NCI-H226 (cell line): ENCODE data around the gene OR52N1.

ENCODE experiments used
- DNase-seq: peaks from one replicate; pipeline ENCODE4 v3.0.0-alpha.2; 2015

OR52N1 gene

DNA sequence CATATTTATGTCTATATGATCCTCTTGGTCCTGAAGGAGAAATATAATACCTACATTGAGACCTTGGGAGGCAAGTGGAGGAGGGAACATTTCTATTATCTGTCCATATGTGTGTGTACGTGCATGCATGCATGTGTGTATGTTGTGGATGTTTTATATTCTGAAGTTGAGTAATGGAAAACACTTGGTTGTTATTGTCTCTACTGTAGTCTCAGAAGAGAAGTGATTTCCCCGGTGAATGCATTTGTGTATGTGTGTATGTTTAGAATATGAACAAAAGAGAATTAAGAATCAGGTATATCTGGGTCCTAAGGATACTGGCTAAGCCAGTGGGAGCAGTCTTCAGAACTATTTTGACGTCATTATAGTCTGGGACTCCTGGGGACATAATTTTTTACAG lies at the start of gene OR52N1:
Gene OR52N1 (minus strand): TSS at position 101 of the 400 bp plus-strand sequence. CDS start 2,449 bp downstream, outside the sequence.
- DNase-seq = no peak

DNA sequence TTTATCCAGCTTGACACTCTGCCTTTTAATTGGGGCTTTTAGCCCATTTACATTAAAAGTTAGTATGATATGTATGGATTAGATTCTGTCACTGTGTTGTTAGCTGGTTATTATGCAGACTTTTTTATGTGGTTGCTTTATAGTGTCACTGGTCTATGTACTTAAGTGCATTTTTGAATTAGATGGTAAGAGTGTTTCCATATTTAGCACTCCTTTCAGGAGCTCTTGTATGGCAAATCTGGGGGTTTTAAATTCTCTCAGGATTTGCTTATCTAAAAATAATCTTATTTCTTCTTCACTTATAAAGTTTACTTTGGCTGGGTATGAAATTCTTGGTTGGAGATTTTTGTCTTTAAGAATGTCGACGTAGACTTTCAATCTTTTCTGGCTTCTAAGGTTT lies 46.6 kb upstream of the OR52N1 start:
- no peak for DNase-seq

DNA sequence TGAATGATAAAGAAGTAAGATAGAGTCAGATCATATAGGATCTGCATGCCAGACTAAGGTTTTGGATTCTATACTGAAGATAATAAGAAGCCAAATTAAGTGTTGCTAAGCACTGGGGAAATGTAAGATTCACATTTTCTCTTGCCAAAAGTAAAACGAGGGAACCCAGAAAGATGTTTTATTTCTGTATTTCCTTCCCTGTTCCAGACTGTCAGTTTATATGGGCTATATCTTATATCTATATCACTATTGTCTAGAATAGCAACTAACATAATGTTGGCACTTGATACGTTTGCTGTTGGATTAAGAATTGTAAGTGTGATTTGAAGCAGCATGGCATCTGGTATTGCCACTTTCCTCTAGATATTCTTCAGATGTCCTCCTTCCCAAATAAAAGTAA lies 42.4 kb upstream of the OR52N1 start:
- no peak for DNase-seq

DNA sequence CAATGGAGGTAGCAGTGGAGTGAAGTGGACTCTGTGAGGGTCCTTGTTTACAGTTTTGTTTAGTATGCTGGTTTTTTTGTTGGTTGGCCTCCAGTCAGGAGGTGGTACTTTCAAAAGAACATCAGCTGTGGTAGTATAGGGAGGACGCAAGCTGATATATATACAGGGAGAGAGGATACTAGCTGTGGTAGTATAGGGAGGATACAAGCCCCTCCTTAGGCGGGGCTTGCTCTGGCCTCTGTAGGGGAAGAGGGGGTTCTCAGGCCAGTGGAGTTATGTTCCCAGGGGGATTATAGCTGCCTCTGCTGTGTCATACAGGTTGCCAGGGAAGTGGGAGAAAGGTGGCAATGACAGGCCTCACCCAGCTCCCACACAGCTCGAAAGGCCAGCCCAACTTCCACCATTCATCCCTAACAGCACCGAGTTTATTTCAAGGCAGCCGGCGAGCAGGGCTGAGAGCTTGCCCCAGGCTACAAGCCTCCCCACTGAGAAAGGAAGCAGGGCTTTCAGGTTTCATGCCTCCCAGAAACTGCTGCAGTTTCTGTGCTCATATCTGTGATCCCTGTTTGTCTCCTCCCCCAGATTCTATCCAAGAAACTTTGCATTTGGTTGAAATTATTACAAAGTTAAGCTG lies 40.2 kb upstream of the OR52N1 start:
- peak; percentile 60 for DNase-seq

DNA sequence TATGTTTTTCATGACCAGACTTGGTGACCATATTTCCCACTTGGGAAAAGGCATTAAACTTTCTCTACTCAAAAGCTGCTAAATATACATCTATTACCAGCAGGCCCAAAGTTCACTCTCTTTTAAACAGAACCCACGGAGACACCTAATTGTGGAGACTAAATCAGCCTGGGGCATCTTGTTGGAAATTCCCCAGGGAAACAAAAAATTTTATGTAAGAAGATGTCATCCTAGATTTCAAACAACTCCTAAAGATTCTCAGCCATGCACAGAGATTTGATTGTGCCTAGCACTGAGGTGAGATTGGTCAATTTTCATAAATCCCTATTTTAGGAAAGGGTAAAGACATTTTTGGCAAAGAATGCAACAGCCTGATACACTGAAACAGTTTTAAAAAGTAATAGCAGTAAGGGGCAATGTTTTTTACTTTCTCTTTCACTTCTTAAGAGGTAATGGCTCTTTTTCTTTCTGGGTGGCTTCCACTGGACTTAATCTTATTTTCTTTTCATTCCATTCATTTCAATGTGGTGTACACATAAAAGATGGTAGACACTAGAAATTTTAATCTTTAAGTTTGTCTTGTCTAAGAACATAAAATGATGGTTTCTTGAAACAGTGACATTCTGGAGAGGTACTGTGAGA lies 27.3 kb upstream of the OR52N1 start:
- DNase-seq = no peak

DNA sequence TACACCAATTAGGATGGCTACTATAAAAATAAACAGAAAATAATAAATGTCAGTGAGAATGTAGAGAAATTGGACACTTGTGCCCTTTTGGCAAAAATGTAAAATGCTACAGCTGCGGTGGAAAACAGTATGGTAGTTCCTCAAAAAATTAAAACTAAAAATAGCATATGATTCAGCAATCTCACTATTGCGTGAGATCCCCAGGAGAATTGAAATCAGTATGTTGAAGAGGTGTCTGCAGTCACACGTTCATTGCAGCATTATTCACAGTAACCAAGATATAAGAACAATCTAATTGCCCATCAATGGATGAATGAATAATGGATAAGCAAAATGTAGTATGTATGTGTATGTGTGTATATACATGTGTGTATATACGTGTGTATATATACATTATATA lies 24.5 kb upstream of the OR52N1 start:
- DNase-seq = no peak

DNA sequence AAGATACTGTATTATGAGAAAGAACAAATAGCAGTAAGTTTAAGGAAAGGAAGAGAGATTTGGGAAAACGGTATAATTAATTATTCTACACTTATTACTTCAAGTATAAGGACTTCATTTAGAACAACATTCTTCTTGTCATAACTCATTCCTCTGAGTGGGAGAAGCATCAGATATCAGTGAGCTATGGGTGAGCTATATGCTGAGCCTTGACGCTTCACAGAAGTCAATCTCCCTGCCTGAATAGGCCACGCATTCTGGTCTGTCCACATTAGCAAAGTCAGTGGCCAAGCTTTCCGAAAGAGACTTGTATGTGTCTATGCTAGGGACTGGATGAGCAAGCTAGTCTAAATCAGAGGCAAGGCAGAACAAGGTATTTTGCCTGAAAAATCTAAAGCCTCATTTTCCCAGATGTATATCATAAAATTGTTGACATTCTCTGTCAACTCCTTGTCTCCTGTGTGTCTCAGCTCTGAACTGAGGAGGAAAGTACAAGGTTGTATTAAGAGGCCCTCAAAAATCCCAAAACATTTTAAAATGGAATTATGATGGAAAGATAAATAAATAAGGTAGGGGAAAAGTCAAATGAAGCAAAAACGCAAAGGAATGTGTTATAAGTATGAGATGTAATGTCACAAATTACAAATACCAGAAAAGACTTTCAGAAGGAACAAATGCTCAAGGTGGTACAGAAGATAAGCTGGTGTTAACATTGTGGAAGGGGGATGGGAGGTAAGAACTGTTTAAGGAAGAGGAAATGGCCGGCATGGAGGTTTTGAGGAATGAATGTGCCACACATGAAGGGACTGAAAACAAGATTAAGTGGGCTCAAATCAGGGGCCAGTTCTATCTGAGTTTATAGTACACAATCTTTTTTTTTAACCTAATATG lies 19.1 kb upstream of the OR52N1 start:
- no peak for DNase-seq

DNA sequence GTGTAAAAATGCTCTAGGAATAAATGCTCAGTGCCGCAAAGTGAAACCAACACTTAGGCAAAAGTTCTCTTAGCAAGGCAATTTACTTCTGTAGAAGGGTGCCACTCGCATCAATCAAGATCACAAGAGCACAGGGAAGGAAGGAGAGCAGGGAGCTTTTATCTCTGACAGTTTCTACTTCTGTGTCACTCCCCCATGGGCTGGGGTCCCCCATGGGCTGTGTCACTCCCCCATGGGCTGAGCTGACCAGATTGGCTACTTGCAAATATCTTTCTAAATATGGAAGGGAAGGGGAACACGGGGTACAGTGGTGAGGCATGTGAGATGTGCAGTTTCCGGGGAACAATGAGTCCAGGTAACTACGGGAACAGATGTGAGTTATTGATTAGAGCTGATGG lies 18.1 kb upstream of the OR52N1 start:
- DNase-seq = no peak

DNA sequence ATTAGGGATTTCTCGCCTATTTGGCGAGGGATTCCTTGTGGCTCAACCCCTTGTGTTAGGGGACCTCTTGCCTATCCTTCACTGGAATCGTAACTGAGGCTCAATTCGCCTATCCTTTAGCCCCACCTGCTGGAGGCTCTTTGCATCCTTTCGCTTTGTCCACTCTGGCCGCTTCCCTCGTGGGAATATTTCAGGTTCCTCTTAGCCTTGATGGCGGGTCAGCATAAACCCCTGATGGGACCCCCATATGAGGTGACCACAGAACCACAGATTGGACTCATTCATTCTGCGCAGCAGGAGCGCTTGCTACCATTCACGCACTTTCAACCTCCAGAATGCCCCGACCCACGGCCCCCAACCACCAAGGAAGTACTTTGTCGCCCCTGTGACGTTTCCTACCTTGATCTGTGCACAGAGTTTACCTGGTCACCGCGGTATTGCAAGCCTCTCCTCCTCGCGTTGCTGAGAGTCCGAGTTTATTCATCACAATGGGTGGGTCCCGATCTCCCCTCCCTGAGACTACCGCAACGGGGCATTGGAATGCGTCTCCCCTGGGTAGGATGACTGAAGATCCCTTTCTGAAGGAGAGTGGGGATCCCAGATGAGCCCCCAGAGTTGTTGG lies 17.5 kb upstream of the OR52N1 start, which contains the start of gene OR52N2:
Gene OR52N2 (plus strand): TSS at position 425 of the 622 bp plus-strand sequence. CDS start 11,412 bp downstream, outside the sequence.
- DNase-seq = peak; percentile 47

DNA sequence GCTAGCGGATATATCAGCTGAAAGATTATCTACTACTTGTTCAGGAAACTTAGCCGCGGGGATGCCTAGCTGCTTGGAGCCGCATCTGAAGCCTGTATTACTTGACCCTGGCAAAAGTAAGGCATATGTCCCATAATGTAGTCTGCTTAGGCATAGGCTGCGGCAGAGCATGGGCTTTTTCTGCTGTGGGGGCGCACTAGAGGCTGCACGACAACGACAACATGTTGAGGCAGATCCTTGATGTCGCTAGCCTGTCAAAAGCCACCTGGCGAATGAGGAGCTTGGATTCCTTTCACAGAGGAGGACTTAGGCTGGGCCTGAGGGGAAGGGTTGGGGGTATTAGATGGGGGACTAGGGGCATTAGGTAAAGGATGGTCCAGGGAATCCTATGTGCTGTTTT lies 16.5 kb upstream of the OR52N1 start:
- DNase-seq = no peak

DNA sequence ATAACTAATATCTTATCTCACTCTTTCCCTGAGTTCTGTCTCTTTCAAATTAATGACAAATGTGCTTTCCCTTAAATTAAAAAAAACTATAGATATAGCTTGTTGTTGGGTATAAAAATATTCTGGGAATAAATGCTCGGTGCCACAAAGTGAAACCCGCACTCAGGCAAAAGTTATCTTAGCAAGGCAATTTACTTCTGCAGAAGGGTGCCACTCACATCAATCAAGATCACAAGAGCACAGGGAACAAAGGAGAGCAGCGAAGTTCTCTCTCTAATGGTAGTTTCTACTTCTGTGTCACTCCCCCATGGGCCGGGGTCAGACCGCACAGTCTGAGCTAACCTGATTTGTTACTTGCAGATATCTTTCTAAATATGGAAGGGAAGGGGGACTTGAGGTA lies 12.9 kb upstream of the OR52N1 start:
- no peak for DNase-seq

DNA sequence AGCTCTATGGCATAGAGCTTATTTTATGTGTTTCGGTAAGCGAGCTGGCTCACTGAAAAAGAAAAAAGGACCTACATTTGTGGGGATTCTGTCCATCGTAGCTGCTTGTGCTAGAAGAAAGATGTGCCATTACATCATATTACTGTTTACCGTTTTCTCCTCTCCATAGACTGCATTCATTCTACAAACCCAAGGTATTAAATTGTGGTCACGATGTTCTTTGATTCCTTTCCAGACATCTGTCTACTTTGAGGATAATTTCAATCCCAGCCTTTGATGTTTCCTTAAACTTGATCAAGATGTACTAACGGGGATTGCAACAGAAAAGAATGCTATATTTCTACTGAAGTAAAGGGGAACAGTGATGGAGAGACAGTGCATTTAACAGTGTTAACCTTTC lies 5.5 kb upstream of the OR52N1 start:
- DNase-seq = no peak

DNA sequence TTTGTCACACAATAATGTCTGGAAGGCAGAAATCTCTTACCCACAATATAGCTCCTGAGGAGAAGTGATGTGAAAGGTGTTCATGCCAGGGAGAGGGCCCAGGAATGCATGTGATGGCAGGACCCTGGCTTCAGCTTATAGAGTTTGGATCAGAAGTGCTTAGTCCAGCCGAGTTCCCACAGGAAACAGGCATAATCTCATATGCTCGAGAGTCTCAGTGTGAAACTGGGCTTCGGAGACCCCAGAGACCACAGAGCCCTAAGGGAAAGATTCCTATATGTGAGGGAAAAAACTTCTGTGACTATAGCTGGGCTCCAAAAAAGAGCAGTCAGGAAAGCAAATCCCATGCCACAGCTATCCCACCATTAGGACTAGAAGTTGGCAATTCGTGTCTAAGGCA lies 7.8 kb downstream of the OR52N1 start, which contains the start of gene OR52N5:
Gene OR52N5 (minus strand): TSS at position 101 of the 400 bp plus-strand sequence. CDS start 4,721 bp downstream, outside the sequence.
- DNase-seq = no peak

DNA sequence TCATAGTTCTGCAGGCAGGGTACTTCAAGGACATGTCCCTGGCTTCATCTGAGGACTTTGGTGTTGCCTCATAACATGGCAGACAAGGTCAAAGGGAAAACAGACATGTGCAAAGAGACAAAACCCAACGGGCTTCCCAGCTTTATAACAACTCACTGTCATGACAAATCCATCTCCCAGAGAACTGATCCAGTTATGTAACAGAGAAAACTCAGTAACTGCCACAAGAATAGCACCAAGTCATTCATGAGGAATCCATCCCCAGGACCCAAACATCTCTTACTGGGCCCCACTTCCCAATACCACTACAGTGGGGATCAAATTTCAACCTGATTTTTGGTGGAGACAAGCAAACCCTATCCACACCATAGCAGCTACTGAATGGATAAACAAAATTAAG lies 24.0 kb downstream of the OR52N1 start:
- DNase-seq = peak; percentile 51

DNA sequence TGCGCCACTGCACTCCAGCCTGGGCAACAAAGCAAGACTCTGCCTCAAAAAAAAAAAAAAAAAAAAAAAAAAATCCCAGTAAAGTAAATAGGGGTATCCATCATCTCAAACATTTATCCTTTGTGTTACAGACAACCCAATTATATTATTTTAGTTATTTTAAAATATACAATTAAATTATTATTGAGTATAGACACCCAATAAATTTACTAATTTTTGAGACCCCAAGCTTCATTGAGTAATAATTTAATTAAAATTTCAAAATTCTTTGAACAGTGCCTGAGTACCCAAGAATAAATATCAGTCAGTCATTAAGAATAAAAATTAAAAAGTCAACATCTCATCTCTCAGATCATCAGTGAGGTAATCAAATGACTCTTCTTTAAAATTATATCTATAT lies 37.1 kb downstream of the OR52N1 start, which contains the start of gene OR52N4:
Gene OR52N4 (plus strand): TSS at position 301 of the 400 bp plus-strand sequence. CDS start 498 bp downstream, outside the sequence.
- no peak for DNase-seq

DNA sequence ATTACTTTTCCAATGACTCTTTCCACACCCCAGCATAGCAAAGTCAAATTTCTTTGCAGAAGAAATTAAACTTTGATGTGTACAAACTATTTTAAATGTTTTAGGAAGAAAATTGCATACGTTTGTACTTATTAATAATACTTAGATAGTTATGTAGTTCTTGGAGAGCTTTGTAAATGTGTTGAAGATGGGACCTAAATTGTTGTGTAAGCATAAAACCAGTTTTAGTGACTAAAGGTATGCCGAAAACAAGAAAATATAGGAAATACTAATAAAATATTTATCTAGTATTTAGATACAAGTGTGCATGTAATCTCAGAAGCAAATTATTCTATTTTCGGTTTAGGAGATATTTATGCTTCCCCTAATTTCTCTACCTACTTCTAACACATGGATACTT lies 41.2 kb downstream of the OR52N1 start:
- no peak for DNase-seq

DNA sequence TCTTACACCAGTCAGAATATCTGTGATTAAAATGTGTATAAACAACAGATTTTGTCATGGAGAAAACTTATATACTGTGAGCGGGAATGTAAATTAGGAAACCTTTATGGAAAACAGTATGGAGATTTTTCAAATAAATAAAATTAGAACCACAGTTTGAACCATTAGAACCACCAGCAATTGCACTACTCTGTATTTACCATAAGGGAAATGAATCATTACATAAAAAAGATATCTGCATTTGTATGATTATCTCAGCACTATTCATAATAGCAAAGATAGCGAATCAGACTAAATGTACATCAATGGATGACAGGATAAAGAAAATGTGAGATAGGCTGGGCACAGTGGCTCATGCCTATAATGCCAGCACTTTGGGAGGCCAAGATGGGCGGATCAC lies 44.5 kb downstream of the OR52N1 start:
- no peak for DNase-seq

DNA sequence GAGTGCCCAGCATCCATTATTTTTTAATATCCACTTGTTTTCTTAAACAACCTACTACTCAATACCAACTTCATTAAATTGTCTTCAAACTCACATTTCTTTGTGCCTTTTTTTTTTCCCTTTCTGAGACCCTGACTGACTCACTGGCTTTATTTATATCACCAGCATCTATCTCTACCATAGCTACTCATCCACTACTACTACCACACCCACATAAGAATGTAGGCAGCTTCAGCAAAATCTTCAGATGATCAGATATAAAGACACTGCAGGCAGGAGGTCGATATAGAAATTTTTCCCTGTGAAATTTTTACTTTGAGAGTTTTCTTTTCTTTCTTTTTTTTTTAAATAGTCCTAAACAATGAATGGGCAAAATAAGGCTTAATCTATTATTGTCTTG lies 52.6 kb downstream of the OR52N1 start:
- DNase-seq = no peak

DNA sequence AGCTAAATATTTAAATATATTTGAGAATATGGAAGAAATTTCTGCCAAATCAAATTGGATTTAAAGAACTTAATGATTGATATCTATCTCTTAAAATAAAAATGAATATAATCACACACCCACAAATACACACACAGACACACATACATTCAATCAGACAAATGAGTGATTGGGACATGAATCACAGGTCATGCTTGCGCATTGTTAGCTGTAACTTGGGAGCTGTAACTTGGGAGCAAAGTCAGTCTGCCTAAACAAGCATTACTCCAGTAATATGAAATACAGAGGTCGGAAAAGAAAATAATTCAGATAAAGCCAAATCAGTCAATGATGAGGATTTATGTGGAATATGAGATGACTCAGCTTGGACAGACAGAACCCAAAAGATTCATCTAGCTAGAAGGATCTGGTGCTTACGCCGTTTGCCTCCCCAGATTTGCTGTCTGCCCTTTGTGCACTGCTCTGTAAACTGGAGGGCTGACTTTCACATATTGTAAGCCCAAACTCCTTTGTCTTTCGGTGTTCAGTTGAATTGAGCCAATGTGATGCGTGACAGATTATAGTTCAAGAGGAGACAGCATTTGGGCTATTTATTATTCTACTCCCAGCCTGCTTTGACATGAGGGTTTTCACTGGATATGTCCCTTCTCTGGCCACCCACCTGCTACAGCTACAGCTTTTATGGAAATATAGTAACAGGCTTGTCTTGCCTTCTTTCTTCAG lies 53.2 kb downstream of the OR52N1 start:
- peak; percentile 55 for DNase-seq

DNA sequence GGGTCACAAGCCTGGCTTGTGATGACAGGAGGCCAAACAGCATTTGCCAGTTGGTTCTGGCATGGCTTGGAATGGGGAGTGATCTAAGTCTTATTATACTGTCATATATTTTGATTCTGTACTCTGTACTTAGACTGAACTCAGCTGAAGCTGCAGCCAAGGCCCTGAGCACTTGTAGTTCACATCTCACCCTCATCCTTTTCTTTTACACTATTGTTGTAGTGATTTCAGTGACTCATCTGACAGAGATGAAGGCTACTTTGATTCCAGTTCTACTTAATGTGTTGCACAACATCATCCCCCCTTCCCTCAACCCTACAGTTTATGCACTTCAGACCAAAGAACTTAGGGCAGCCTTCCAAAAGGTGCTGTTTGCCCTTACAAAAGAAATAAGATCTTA lies 54.0 kb downstream of the OR52N1 start:
- DNase-seq = peak; percentile 90
